ENCODE results near the gene ITGA11.

The ITGA11 gene

GRCh38 chr15:68479870-68480269, 47.9 kb upstream of the ITGA11 start:
- Histone ChIP-seq H3K4me3 (ENCODE audit: low read depth, low read length, poor library complexity, severe bottlenecking) (no peak overlapping the region), H4K20me1 (ENCODE audit: insufficient read depth, low read length) (no peaks in the 10 kb centered on the region), H3K27ac (ENCODE audit: low read depth, low read length, poor library complexity, severe bottlenecking) (no peak overlapping the region), H3K36me3 (ENCODE audit: insufficient read depth, low read length) (no peaks in the 10 kb centered on the region), H3K9ac (ENCODE audit: low read length) (no peak overlapping the region), H3K4me1 (ENCODE audit: insufficient read depth, low read length, severe bottlenecking) (no peaks in the 10 kb centered on the region), H3F3A (ENCODE audit: insufficient read depth, low read length) (no peaks in the 10 kb centered on the region), H3K4me2 (ENCODE audit: low read length) (no peak overlapping the region), H3K79me2 (ENCODE audit: insufficient read depth, low read length) (no peaks in the 10 kb centered on the region), H3K27me3 (ENCODE audit: insufficient read depth, low read length) (peaks cover 3% of the 10 kb centered on the region; the same call in 1 of the 2 replicates), H3K9me3 (ENCODE audit: low read length) (no peaks in the 10 kb centered on the region), H2AFZ (ENCODE audit: low read length) (no peak overlapping the region), H3K9me2 (ENCODE audit: low read depth, low read length) (no peaks in the 10 kb centered on the region)
- TF ChIP-seq EZH2 (IDR thresholded peaks at IDR 0.05; ENCODE audit: borderline replicate concordance, low read length) = no peak
- TF ChIP-seq CTCF (IDR thresholded peaks at IDR 0.05; ENCODE audit: low read length) = no peak

GRCh38 chr15:68479406-68479805, 47.4 kb upstream of the ITGA11 start:
- no peak overlapping the region for H3K27ac ChIP-seq (ENCODE audit: low read depth, low read length, poor library complexity, severe bottlenecking)
- no peaks in the 10 kb centered on the region for H3K9me2 ChIP-seq (ENCODE audit: low read depth, low read length)
- no peak overlapping the region for H3K9ac ChIP-seq (ENCODE audit: low read length)
- no peaks in the 10 kb centered on the region for H3K36me3 ChIP-seq (ENCODE audit: insufficient read depth, low read length)
- TF ChIP-seq EZH2 (IDR thresholded peaks at IDR 0.05; ENCODE audit: borderline replicate concordance, low read length) (no peak), CTCF (IDR thresholded peaks at IDR 0.05; ENCODE audit: low read length) (no peak)
- H3K4me2 ChIP-seq (ENCODE audit: low read length) = no peak overlapping the region
- H4K20me1 ChIP-seq (ENCODE audit: insufficient read depth, low read length) = no peaks in the 10 kb centered on the region
- H3K9me3 ChIP-seq (ENCODE audit: low read length) = no peaks in the 10 kb centered on the region
- peaks cover 3% of the 10 kb centered on the region; the same call in 1 of the 2 replicates for H3K27me3 ChIP-seq (ENCODE audit: insufficient read depth, low read length)
- no peaks in the 10 kb centered on the region for H3K4me1 ChIP-seq (ENCODE audit: insufficient read depth, low read length, severe bottlenecking)
- no peaks in the 10 kb centered on the region for H3K79me2 ChIP-seq (ENCODE audit: insufficient read depth, low read length)
- no peak overlapping the region for H3K4me3 ChIP-seq (ENCODE audit: low read depth, low read length, poor library complexity, severe bottlenecking)
- H3F3A ChIP-seq (ENCODE audit: insufficient read depth, low read length) = no peaks in the 10 kb centered on the region
- H2AFZ ChIP-seq (ENCODE audit: low read length) = no peak overlapping the region

- no peak overlapping the region for H2AFZ ChIP-seq (ENCODE audit: low read length)
- H3K9me2 ChIP-seq (ENCODE audit: low read depth, low read length) = no peaks in the 10 kb centered on the region
- no peaks in the 10 kb centered on the region for H3K9me3 ChIP-seq (ENCODE audit: low read length)
- no peak overlapping the region for H3K9ac ChIP-seq (ENCODE audit: low read length)
- TF ChIP-seq EZH2 (IDR thresholded peaks at IDR 0.05; ENCODE audit: borderline replicate concordance, low read length) (no peak), CTCF (IDR thresholded peaks at IDR 0.05; ENCODE audit: low read length) (no peak)
- no peaks in the 10 kb centered on the region for H3F3A ChIP-seq (ENCODE audit: insufficient read depth, low read length)
- no peak overlapping the region for H3K4me2 ChIP-seq (ENCODE audit: low read length)
- H3K79me2 ChIP-seq (ENCODE audit: insufficient read depth, low read length) = no peaks in the 10 kb centered on the region
- H3K4me1 ChIP-seq (ENCODE audit: insufficient read depth, low read length, severe bottlenecking) = no peaks in the 10 kb centered on the region
- no peak overlapping the region for H3K4me3 ChIP-seq (ENCODE audit: low read depth, low read length, poor library complexity, severe bottlenecking)
- peaks cover 3% of the 10 kb centered on the region; the same call in 1 of the 2 replicates for H3K27me3 ChIP-seq (ENCODE audit: insufficient read depth, low read length)
- H3K27ac ChIP-seq (ENCODE audit: low read depth, low read length, poor library complexity, severe bottlenecking) = no peak overlapping the region
- no peaks in the 10 kb centered on the region for H3K36me3 ChIP-seq (ENCODE audit: insufficient read depth, low read length)
- no peaks in the 10 kb centered on the region for H4K20me1 ChIP-seq (ENCODE audit: insufficient read depth, low read length)
Observed at GRCh38 chr15:68478853-68479252, 46.9 kb upstream of the ITGA11 start.

All from OCI-LY1 (cell line).